ENCODE data around the gene CEPT1. TPM values are rescaled to one million over a fixed set of nuclear protein-coding genes. Genes with fewer than 3 reads are reported as not detected.

CEPT1 gene
- total and polyA plus RNA-seq, 10 of the 15 experiments (the other 5 are each of a cell fraction or from before 2014, with no cell fraction given) = 29.4 to 77.9 (median 54.8) TPM

- TF ChIP-seq, protein P1, sequence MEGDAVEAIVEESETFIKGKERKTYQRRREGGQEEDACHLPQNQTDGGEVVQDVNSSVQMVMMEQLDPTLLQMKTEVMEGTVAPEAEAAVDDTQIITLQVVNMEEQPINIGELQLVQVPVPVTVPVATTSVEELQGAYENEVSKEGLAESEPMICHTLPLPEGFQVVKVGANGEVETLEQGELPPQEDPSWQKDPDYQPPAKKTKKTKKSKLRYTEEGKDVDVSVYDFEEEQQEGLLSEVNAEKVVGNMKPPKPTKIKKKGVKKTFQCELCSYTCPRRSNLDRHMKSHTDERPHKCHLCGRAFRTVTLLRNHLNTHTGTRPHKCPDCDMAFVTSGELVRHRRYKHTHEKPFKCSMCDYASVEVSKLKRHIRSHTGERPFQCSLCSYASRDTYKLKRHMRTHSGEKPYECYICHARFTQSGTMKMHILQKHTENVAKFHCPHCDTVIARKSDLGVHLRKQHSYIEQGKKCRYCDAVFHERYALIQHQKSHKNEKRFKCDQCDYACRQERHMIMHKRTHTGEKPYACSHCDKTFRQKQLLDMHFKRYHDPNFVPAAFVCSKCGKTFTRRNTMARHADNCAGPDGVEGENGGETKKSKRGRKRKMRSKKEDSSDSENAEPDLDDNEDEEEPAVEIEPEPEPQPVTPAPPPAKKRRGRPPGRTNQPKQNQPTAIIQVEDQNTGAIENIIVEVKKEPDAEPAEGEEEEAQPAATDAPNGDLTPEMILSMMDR (IDR thresholded peaks at IDR 0.05 in 2 of 3, conservative IDR thresholded peaks at IDR 0.05 in 1 of 3; ENCODE audit: control insufficient read depth in 2 of 3, extremely low read depth in 1 of 3, insufficient read depth in 1 of 3, low read depth in 3 of 3, low read length in 3 of 3) = peak in 1 of 3 experiments; percentile 39; a peak in 2 of 6 replicates
- TF ChIP-seq NR2F1 (conservative IDR thresholded peaks at IDR 0.05) (peak; percentile 95), HDGF (IDR thresholded peaks at IDR 0.05) (peak; percentile 84), PAX5 (IDR thresholded peaks at IDR 0.05; ENCODE audit: borderline replicate concordance, low read depth, low read length) (peak; percentile 24; the same call in 1 of the 2 replicates), RELA (IDR thresholded peaks at IDR 0.05; ENCODE audit: borderline replicate concordance, partially characterized antibody) (no peak), CHD2 (IDR thresholded peaks at IDR 0.05; ENCODE audit: borderline replicate concordance, low read depth, low read length) (peak; percentile 37; the same call in 1 of the 2 replicates), ZNF24 (IDR thresholded peaks at IDR 0.05) (peak; percentile 66; the same call in 1 of the 2 replicates), FOXM1 (IDR thresholded peaks at IDR 0.05; ENCODE audit: low read depth, low read length) (no peak), NFIC (IDR thresholded peaks at IDR 0.05; ENCODE audit: low read depth, low read length) (no peak), NKRF (conservative IDR thresholded peaks at IDR 0.05) (peak; percentile 71), CHD1 (IDR thresholded peaks at IDR 0.05; ENCODE audit: low read depth, low read length) (no peak; the same call in 1 of the 2 replicates), MEF2B (IDR thresholded peaks at IDR 0.05; ENCODE audit: partially characterized antibody, poor library complexity, severe bottlenecking) (no peak), SMC3 (IDR thresholded peaks at IDR 0.05; ENCODE audit: borderline replicate concordance, low read length) (peak; percentile 14; the same call in 1 of the 2 replicates), ESRRA (IDR thresholded peaks at IDR 0.05; ENCODE audit: low read length) (no peak)
- TF ChIP-seq, protein P2, sequence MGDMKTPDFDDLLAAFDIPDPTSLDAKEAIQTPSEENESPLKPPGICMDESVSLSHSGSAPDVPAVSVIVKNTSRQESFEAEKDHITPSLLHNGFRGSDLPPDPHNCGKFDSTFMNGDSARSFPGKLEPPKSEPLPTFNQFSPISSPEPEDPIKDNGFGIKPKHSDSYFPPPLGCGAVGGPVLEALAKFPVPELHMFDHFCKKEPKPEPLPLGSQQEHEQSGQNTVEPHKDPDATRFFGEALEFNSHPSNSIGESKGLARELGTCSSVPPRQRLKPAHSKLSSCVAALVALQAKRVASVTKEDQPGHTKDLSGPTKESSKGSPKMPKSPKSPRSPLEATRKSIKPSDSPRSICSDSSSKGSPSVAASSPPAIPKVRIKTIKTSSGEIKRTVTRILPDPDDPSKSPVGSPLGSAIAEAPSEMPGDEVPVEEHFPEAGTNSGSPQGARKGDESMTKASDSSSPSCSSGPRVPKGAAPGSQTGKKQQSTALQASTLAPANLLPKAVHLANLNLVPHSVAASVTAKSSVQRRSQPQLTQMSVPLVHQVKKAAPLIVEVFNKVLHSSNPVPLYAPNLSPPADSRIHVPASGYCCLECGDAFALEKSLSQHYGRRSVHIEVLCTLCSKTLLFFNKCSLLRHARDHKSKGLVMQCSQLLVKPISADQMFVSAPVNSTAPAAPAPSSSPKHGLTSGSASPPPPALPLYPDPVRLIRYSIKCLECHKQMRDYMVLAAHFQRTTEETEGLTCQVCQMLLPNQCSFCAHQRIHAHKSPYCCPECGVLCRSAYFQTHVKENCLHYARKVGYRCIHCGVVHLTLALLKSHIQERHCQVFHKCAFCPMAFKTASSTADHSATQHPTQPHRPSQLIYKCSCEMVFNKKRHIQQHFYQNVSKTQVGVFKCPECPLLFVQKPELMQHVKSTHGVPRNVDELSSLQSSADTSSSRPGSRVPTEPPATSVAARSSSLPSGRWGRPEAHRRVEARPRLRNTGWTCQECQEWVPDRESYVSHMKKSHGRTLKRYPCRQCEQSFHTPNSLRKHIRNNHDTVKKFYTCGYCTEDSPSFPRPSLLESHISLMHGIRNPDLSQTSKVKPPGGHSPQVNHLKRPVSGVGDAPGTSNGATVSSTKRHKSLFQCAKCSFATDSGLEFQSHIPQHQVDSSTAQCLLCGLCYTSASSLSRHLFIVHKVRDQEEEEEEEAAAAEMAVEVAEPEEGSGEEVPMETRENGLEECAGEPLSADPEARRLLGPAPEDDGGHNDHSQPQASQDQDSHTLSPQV (IDR thresholded peaks at IDR 0.05) = 0 out of 2 replicates have a peak, but pooled peaks have one; percentile 45
- TF ChIP-seq, protein P3, sequence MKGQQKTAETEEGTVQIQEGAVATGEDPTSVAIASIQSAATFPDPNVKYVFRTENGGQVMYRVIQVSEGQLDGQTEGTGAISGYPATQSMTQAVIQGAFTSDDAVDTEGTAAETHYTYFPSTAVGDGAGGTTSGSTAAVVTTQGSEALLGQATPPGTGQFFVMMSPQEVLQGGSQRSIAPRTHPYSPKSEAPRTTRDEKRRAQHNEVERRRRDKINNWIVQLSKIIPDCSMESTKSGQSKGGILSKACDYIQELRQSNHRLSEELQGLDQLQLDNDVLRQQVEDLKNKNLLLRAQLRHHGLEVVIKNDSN (IDR thresholded peaks at IDR 0.05; ENCODE audit: borderline replicate concordance, extremely low read length, insufficient read depth, low read depth, low read length) = no peak
- TF ChIP-seq, protein P4, sequence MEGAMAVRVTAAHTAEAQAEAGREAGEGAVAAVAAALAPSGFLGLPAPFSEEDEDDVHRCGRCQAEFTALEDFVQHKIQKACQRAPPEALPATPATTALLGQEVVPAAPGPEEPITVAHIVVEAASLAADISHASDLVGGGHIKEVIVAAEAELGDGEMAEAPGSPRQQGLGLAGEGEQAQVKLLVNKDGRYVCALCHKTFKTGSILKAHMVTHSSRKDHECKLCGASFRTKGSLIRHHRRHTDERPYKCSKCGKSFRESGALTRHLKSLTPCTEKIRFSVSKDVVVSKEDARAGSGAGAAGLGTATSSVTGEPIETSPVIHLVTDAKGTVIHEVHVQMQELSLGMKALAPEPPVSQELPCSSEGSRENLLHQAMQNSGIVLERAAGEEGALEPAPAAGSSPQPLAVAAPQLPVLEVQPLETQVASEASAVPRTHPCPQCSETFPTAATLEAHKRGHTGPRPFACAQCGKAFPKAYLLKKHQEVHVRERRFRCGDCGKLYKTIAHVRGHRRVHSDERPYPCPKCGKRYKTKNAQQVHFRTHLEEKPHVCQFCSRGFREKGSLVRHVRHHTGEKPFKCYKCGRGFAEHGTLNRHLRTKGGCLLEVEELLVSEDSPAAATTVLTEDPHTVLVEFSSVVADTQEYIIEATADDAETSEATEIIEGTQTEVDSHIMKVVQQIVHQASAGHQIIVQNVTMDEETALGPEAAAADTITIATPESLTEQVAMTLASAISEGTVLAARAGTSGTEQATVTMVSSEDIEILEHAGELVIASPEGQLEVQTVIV (IDR thresholded peaks at IDR 0.05; ENCODE audit: borderline replicate concordance, partially characterized antibody) = no peak
These were observed 64.4 kb downstream of the CEPT1 start (continued) for GRCh38 chr1:111204201-111204982.

All from GM12878 (cell line).